ENCODE measurements around the gene KAT7. TPM values are rescaled to one million over a fixed set of nuclear protein-coding genes. Genes with fewer than 3 reads are reported as not detected.
"Not testable (repeated sequence)": the region's sequence is repeated elsewhere in the genome, so short reads cannot be mapped to it uniquely, and the experiment has no call there.

The KAT7 gene
- total and polyA plus RNA-seq, 5 donors from 2014 or later = 37.0 to 207 (median 49.0) TPM

GRCh38 chr17:49755663-49756283, 32.7 kb upstream of the KAT7 start:
- DNase-seq (no peak), ATAC-seq (ENCODE audit: low read depth in 2 of 2) (no peak)
- Mint-ChIP-seq H3K9me3 (no peaks in the 10 kb centered on the region), H3K4me3 (peak overlapping the region; percentile 51 to 82 (median 54)), H3K27ac (peak overlapping the region; percentile 88 to 92 (median 90)), H3K4me1 (peaks cover 33 to 92% (median 70%) of the 10 kb centered on the region in 4 donors), H3K36me3 (peaks cover 43% of the 10 kb centered on the region), H3K27me3 (no peaks in the 10 kb centered on the region)
- H3K27me3 ChIP-seq (ENCODE audit: control insufficient read depth, insufficient read depth, low read length) = no peaks in the 10 kb centered on the region
- no peaks in the 10 kb centered on the region for H3K9me3 ChIP-seq (ENCODE audit: control insufficient read depth in 2 of 2, low read length in 2 of 2)
- H3K4me3 ChIP-seq (ENCODE audit: low read depth, low read length) = peak overlapping the region; percentile 39
- H3K27ac ChIP-seq (ENCODE audit: insufficient read depth, low read length, poor library complexity, severe bottlenecking) = peak overlapping the region; percentile 61
- H3K36me3 ChIP-seq (ENCODE audit: control insufficient read depth, insufficient read depth, low read length) = peaks cover 45% of the 10 kb centered on the region
- H3K4me1 ChIP-seq (ENCODE audit: control insufficient read depth, insufficient read depth, low read length, poor library complexity, severe bottlenecking) = peaks cover 86% of the 10 kb centered on the region

GRCh38 chr17:49756323-49757150, 31.9 kb upstream of the KAT7 start:
- H3K9me3 ChIP-seq (ENCODE audit: control insufficient read depth in 2 of 2, low read length in 2 of 2) = no peaks in the 10 kb centered on the region
- no peaks in the 10 kb centered on the region for H3K9me3 Mint-ChIP-seq
- no peaks in the 10 kb centered on the region for H3K27me3 ChIP-seq (ENCODE audit: control insufficient read depth, insufficient read depth, low read length)
- peaks cover 91% of the 10 kb centered on the region for H3K4me1 ChIP-seq (ENCODE audit: control insufficient read depth, insufficient read depth, low read length, poor library complexity, severe bottlenecking)
- no peaks in the 10 kb centered on the region for H3K27me3 Mint-ChIP-seq
- peaks cover 43% of the 10 kb centered on the region for H3K36me3 Mint-ChIP-seq
- peak overlapping the region; percentile 21 for H3K4me3 ChIP-seq (ENCODE audit: low read depth, low read length)
- DNase-seq (no peak), ATAC-seq (ENCODE audit: low read depth in 2 of 2) (no peak)
- H3K36me3 ChIP-seq (ENCODE audit: control insufficient read depth, insufficient read depth, low read length) = peaks cover 45% of the 10 kb centered on the region
- H3K27ac Mint-ChIP-seq = peak overlapping the region; percentile 88 to 92 (median 90)
- H3K27ac ChIP-seq (ENCODE audit: insufficient read depth, low read length, poor library complexity, severe bottlenecking) = peak overlapping the region; percentile 57
- peaks cover 37 to 95% (median 75%) of the 10 kb centered on the region in 4 donors for H3K4me1 Mint-ChIP-seq
- H3K4me3 Mint-ChIP-seq = peak overlapping the region; percentile 26 to 82 (median 54)

GRCh38 chr17:49757151-49757777, 31.2 kb upstream of the KAT7 start:
- peak overlapping the region; percentile 12 to 82 (median 39) for H3K4me3 Mint-ChIP-seq
- ATAC-seq (ENCODE audit: low read depth in 2 of 2) = no peak

GRCh38 chr17:49758464-49759010, 29.9 kb upstream of the KAT7 start:
- peak overlapping the region; percentile 77 for H3K27ac ChIP-seq (ENCODE audit: insufficient read depth, low read length, poor library complexity, severe bottlenecking)
- H3K4me1 Mint-ChIP-seq = peaks cover 45 to 84% (median 70%) of the 10 kb centered on the region in 4 donors
- H3K27ac Mint-ChIP-seq = peak overlapping the region in 1 of 3 donors; percentile 82
- peaks cover 34% of the 10 kb centered on the region for H3K36me3 ChIP-seq (ENCODE audit: control insufficient read depth, insufficient read depth, low read length)
- H3K27me3 ChIP-seq (ENCODE audit: control insufficient read depth, insufficient read depth, low read length); DNase-seq; H3K27me3 Mint-ChIP-seq; ATAC-seq (ENCODE audit: low read depth in 2 of 2); H3K9me3 ChIP-seq (ENCODE audit: control insufficient read depth in 2 of 2, low read length in 2 of 2); H3K9me3 Mint-ChIP-seq: not testable (repeated sequence)
- H3K4me3 ChIP-seq (ENCODE audit: low read depth, low read length) = peak overlapping the region; percentile 99
- H3K4me3 Mint-ChIP-seq = peak overlapping the region in 3 of 4 donors; percentile 29 to 76 (median 44)
- peaks cover 84% of the 10 kb centered on the region for H3K4me1 ChIP-seq (ENCODE audit: control insufficient read depth, insufficient read depth, low read length, poor library complexity, severe bottlenecking)
- peaks cover 38% of the 10 kb centered on the region for H3K36me3 Mint-ChIP-seq

More at GRCh38 chr17:49757151-49757777, 31.2 kb upstream of the KAT7 start:
- Mint-ChIP-seq H3K27ac (peak overlapping the region; percentile 73 to 90 (median 88)), H3K36me3 (peaks cover 43% of the 10 kb centered on the region), H3K27me3 (no peaks in the 10 kb centered on the region), H3K9me3 (no peaks in the 10 kb centered on the region), H3K4me1 (peaks cover 44 to 95% (median 79%) of the 10 kb centered on the region in 4 donors)
- Histone ChIP-seq H3K4me1 (ENCODE audit: control insufficient read depth, insufficient read depth, low read length, poor library complexity, severe bottlenecking) (peaks cover 94% of the 10 kb centered on the region), H3K27me3 (ENCODE audit: control insufficient read depth, insufficient read depth, low read length) (no peaks in the 10 kb centered on the region), H3K9me3 (ENCODE audit: control insufficient read depth in 2 of 2, low read length in 2 of 2) (no peaks in the 10 kb centered on the region), H3K27ac (ENCODE audit: insufficient read depth, low read length, poor library complexity, severe bottlenecking) (peak overlapping the region; percentile 42), H3K36me3 (ENCODE audit: control insufficient read depth, insufficient read depth, low read length) (peaks cover 42% of the 10 kb centered on the region), H3K4me3 (ENCODE audit: low read depth, low read length) (peak overlapping the region; percentile 15)
- DNase-seq = no peak

- H3K36me3 Mint-ChIP-seq = peaks cover 33% of the 10 kb centered on the region
- H3K4me1 ChIP-seq (ENCODE audit: control insufficient read depth, insufficient read depth, low read length, poor library complexity, severe bottlenecking) = peaks cover 80% of the 10 kb centered on the region
- no peaks in the 10 kb centered on the region for H3K9me3 ChIP-seq (ENCODE audit: control insufficient read depth in 2 of 2, low read length in 2 of 2)
- H3K4me3 Mint-ChIP-seq = peak overlapping the region; percentile 39 to 97 (median 60)
- no peaks in the 10 kb centered on the region for H3K27me3 Mint-ChIP-seq
- no peaks in the 10 kb centered on the region for H3K27me3 ChIP-seq (ENCODE audit: control insufficient read depth, insufficient read depth, low read length)
- peak overlapping the region; percentile 77 for H3K27ac ChIP-seq (ENCODE audit: insufficient read depth, low read length, poor library complexity, severe bottlenecking)
- H3K27ac Mint-ChIP-seq = peak overlapping the region; percentile 76 to 85 (median 82)
- peaks cover 0 to 2% (median 0%) of the 10 kb centered on the region in 7 donors for H3K9me3 Mint-ChIP-seq
- no peak for ATAC-seq (ENCODE audit: low read depth in 2 of 2)
- H3K4me3 ChIP-seq (ENCODE audit: low read depth, low read length) = peak overlapping the region; percentile 99
- no peak for DNase-seq
- peaks cover 34% of the 10 kb centered on the region for H3K36me3 ChIP-seq (ENCODE audit: control insufficient read depth, insufficient read depth, low read length)
- H3K4me1 Mint-ChIP-seq = peaks cover 45 to 80% (median 65%) of the 10 kb centered on the region in 4 donors
Observed at GRCh38 chr17:49759203-49759602, 29.3 kb upstream of the KAT7 start.

GRCh38 chr17:49760296-49760695, 28.2 kb upstream of the KAT7 start:
- Mint-ChIP-seq H3K9me3 (peaks cover 0 to 2% (median 0%) of the 10 kb centered on the region in 7 donors), H3K27ac (peak overlapping the region; percentile 82 to 91 (median 85)), H3K36me3 (peaks cover 30% of the 10 kb centered on the region), H3K4me1 (peaks cover 43 to 80% (median 62%) of the 10 kb centered on the region in 4 donors), H3K27me3 (no peaks in the 10 kb centered on the region), H3K4me3 (peak overlapping the region; percentile 44 to 97 (median 96))
- H3K36me3 ChIP-seq (ENCODE audit: control insufficient read depth, insufficient read depth, low read length) = peaks cover 31% of the 10 kb centered on the region
- ATAC-seq (ENCODE audit: low read depth in 2 of 2) = no peak
- no peaks in the 10 kb centered on the region for H3K27me3 ChIP-seq (ENCODE audit: control insufficient read depth, insufficient read depth, low read length)
- peak overlapping the region; percentile 99 for H3K4me3 ChIP-seq (ENCODE audit: low read depth, low read length)
- no peaks in the 10 kb centered on the region for H3K9me3 ChIP-seq (ENCODE audit: control insufficient read depth in 2 of 2, low read length in 2 of 2)
- H3K4me1 ChIP-seq (ENCODE audit: control insufficient read depth, insufficient read depth, low read length, poor library complexity, severe bottlenecking) = peaks cover 80% of the 10 kb centered on the region
- DNase-seq = no peak
- H3K27ac ChIP-seq (ENCODE audit: insufficient read depth, low read length, poor library complexity, severe bottlenecking) = peak overlapping the region; percentile 77

- Mint-ChIP-seq H3K4me3 (peak overlapping the region; percentile 44 to 97 (median 96)), H3K4me1 (peaks cover 35 to 74% (median 57%) of the 10 kb centered on the region in 4 donors), H3K27ac (peak overlapping the region; percentile 79 to 91 (median 82)), H3K27me3 (no peaks in the 10 kb centered on the region), H3K9me3 (peaks cover 0 to 2% (median 0%) of the 10 kb centered on the region in 7 donors), H3K36me3 (peaks cover 22% of the 10 kb centered on the region)
- H3K27me3 ChIP-seq (ENCODE audit: control insufficient read depth, insufficient read depth, low read length) = no peaks in the 10 kb centered on the region
- peak overlapping the region; percentile 99 for H3K4me3 ChIP-seq (ENCODE audit: low read depth, low read length)
- peak in 1 of 3 donors; percentile 41 for DNase-seq
- peaks cover 73% of the 10 kb centered on the region for H3K4me1 ChIP-seq (ENCODE audit: control insufficient read depth, insufficient read depth, low read length, poor library complexity, severe bottlenecking)
- no peaks in the 10 kb centered on the region for H3K9me3 ChIP-seq (ENCODE audit: control insufficient read depth in 2 of 2, low read length in 2 of 2)
- H3K27ac ChIP-seq (ENCODE audit: insufficient read depth, low read length, poor library complexity, severe bottlenecking) = peak overlapping the region; percentile 77
- ATAC-seq (ENCODE audit: low read depth in 2 of 2) = no peak
- H3K36me3 ChIP-seq (ENCODE audit: control insufficient read depth, insufficient read depth, low read length) = peaks cover 31% of the 10 kb centered on the region
Observed at GRCh38 chr17:49760932-49761558, 27.4 kb upstream of the KAT7 start.

All from CD4-positive, CD25-positive, alpha-beta regulatory T cell (primary cell).